ENCODE results near the gene DNMBP.

DNMBP gene

GRCh38 chr10:99852481-99853213 lies 157.1 kb downstream of the DNMBP start:
- no peak for TF ChIP-seq CTCF (IDR thresholded peaks at IDR 0.05; ENCODE audit: low read depth, low read length, missing control alignments)
- DNase-seq (ENCODE audit: extremely low read depth, low read depth): no peak
- H3K4me3 ChIP-seq (replicated peaks; ENCODE audit: low read depth, low read length): no peak overlapping the region

GRCh38 chr10:99851825-99852224 lies 157.9 kb downstream of the DNMBP start:
- H3K4me3 ChIP-seq (replicated peaks; ENCODE audit: low read depth, low read length): no peak overlapping the region
- TF ChIP-seq CTCF (IDR thresholded peaks at IDR 0.05; ENCODE audit: low read depth, low read length, missing control alignments): no peak
- no peak for DNase-seq (ENCODE audit: extremely low read depth, low read depth)

GRCh38 chr10:99850767-99851340 lies 158.9 kb downstream of the DNMBP start:
- no peak overlapping the region for H3K4me3 ChIP-seq (replicated peaks; ENCODE audit: low read depth, low read length)
- no peak for DNase-seq (ENCODE audit: extremely low read depth, low read depth)
- TF ChIP-seq CTCF (IDR thresholded peaks at IDR 0.05; ENCODE audit: low read depth, low read length, missing control alignments): no peak

GRCh38 chr10:99850021-99850766 lies 159.6 kb downstream of the DNMBP start:
- H3K4me3 ChIP-seq (replicated peaks; ENCODE audit: low read depth, low read length): no peak overlapping the region
- no peak for DNase-seq (ENCODE audit: extremely low read depth, low read depth)
- TF ChIP-seq CTCF (IDR thresholded peaks at IDR 0.05; ENCODE audit: low read depth, low read length, missing control alignments): no peak

GRCh38 chr10:99849536-99849935 lies 160.2 kb downstream of the DNMBP start:
- H3K4me3 ChIP-seq (replicated peaks; ENCODE audit: low read depth, low read length): no peak overlapping the region
- no peak for TF ChIP-seq CTCF (IDR thresholded peaks at IDR 0.05; ENCODE audit: low read depth, low read length, missing control alignments)
- DNase-seq (ENCODE audit: extremely low read depth, low read depth): no peak

- TF ChIP-seq CTCF (IDR thresholded peaks at IDR 0.05; ENCODE audit: low read depth, low read length, missing control alignments): no peak
- DNase-seq (ENCODE audit: extremely low read depth, low read depth): no peak
- no peak overlapping the region for H3K4me3 ChIP-seq (replicated peaks; ENCODE audit: low read depth, low read length)
Observed at GRCh38 chr10:99849057-99849456, 160.7 kb downstream of the DNMBP start.
